Activated CD4-positive, alpha-beta T cell treated with anti-CD3 and anti-CD28 coated beads, Interleukin-2, Interleukin-6, amounts not matched to agents 100 ng/mL and 50 ng/mL, durations not matched to agents 16 hours and 8 hours (primary cell): Measurements from ENCODE around the gene GPR183.

ENCODE experiments used
- DNase-seq: peaks from one replicate; pipeline ENCODE4 v3.0.0-alpha.2; 2020

The GPR183 gene

GRCh38 chr13:99290894-99291293 lies 16.3 kb downstream of the GPR183 start:
- DNase-seq = no peak

GRCh38 chr13:99289674-99290337 lies 17.4 kb downstream of the GPR183 start:
- DNase-seq = peak; percentile 93

GRCh38 chr13:99289271-99289670 lies 17.9 kb downstream of the GPR183 start:
- DNase-seq = no peak

- peak; percentile 91 for DNase-seq
Observed at GRCh38 chr13:99288089-99288488, 19.1 kb downstream of the GPR183 start.

- DNase-seq = no peak
Observed at GRCh38 chr13:99287551-99287950, 19.6 kb downstream of the GPR183 start.

- no peak for DNase-seq
Observed at GRCh38 chr13:99285432-99286182, 21.6 kb downstream of the GPR183 start.

GRCh38 chr13:99282264-99283231 lies 24.7 kb downstream of the GPR183 start:
- no peak for DNase-seq

GRCh38 chr13:99281811-99282263 lies 25.4 kb downstream of the GPR183 start:
- DNase-seq = no peak

GRCh38 chr13:99280166-99280565 lies 27.0 kb downstream of the GPR183 start:
- DNase-seq = no peak

- DNase-seq = no peak
Observed at GRCh38 chr13:99279637-99280036, 27.6 kb downstream of the GPR183 start.

- no peak for DNase-seq
Observed at GRCh38 chr13:99278843-99279242, 28.4 kb downstream of the GPR183 start.

GRCh38 chr13:99278200-99278599 lies 29.0 kb downstream of the GPR183 start:
- peak; percentile 60 for DNase-seq

- DNase-seq = no peak
Observed at GRCh38 chr13:99277629-99278028, 29.6 kb downstream of the GPR183 start.

GRCh38 chr13:99276706-99277105 lies 30.5 kb downstream of the GPR183 start:
- no peak for DNase-seq

- DNase-seq = peak; percentile 76
Observed at GRCh38 chr13:99275093-99275469, 32.1 kb downstream of the GPR183 start.

- DNase-seq = no peak
Observed at GRCh38 chr13:99273128-99273527, 34.1 kb downstream of the GPR183 start.

GRCh38 chr13:99272481-99272880 lies 34.7 kb downstream of the GPR183 start:
- DNase-seq = no peak

- no peak for DNase-seq
Observed at GRCh38 chr13:99271249-99271648, 36.0 kb downstream of the GPR183 start.

- DNase-seq = no peak
Observed at GRCh38 chr13:99270518-99270917, 36.7 kb downstream of the GPR183 start.

- DNase-seq = peak; percentile 66
Observed at GRCh38 chr13:99269627-99270241, 37.5 kb downstream of the GPR183 start.

GRCh38 chr13:99268822-99269221 lies 38.4 kb downstream of the GPR183 start:
- DNase-seq = no peak

- no peak for DNase-seq
Observed at GRCh38 chr13:99267927-99268326, 39.3 kb downstream of the GPR183 start.

GRCh38 chr13:99266827-99267226 lies 40.4 kb downstream of the GPR183 start:
- no peak for DNase-seq
